ENCODE measurements around the gene ZNF334. TPM values are rescaled to one million over a fixed set of nuclear protein-coding genes. Genes with fewer than 3 reads are reported as not detected.

The ZNF334 gene
- total and polyA plus RNA-seq, 5 donors = 1.1 to 3.2 (median 1.3) TPM

DNA sequence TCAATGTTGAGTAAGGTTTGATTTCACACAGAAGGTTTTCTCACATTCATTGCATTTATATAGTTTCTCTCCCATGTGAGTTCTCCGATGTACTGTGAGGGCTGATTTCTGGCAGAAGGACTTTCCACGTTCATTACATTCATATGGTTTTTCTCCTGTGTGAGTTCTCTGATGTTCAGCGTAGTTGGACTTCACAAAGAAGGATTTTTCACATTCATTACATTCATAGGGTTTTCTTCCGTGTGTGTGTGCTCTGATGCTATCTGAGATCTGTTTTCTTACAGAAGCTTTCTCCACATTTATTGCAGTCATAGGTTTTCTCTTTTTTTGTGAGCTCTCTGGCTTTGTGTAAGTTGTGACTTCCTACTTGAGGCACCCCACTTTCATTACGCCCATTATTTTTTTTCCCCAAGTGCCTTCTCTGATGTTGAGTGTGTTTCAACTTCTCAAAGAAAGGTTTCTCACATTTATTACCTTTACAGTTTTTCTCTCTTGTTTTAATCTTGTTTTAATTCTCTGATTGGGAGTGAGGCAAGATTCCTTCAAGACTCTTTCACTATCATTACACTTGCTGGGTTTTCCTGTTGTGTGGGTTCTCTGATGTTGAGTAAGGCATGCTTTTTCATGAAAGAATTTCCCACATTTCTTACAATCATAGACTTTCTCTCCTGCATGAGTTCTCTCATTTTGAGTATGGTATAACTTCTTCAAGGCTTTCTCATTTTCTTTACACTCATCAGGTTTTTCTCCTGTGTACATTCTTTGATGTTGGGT is 56.9 kb downstream of the ZNF334 start:
- intact Hi-C loops (cut with DNase I) = no loop called here
- DNase-seq (no peak), ATAC-seq (no peak)
- Histone ChIP-seq H3K27ac (ENCODE audit: low read length) (no peak overlapping the region), H3K4me3 (ENCODE audit: low read length) (no peak overlapping the region), H3K9me3 (ENCODE audit: control insufficient read depth, low read length) (no peaks in the 10 kb centered on the region), H3K4me1 (ENCODE audit: control insufficient read depth, insufficient read depth, low read length) (peaks cover 3% of the 10 kb centered on the region), H3K27me3 (ENCODE audit: control insufficient read depth, insufficient read depth) (no peaks in the 10 kb centered on the region)
- 90% methylated on average over 5 of the region's 5 CpGs for WGBS

GRCh38 chr20:46455729-46456128 is 57.6 kb downstream of the ZNF334 start:
- DNase-seq = no peak
- H3K27me3 ChIP-seq (ENCODE audit: control insufficient read depth, insufficient read depth) = no peaks in the 10 kb centered on the region
- intact Hi-C loops (cut with DNase I) = no loop called here
- no peak overlapping the region for H3K27ac ChIP-seq (ENCODE audit: low read length)
- no peaks in the 10 kb centered on the region for H3K9me3 ChIP-seq (ENCODE audit: control insufficient read depth, low read length)
- 86% methylated on average over 2 of the region's 2 CpGs for WGBS
- no peak for ATAC-seq
- no peak overlapping the region for H3K4me3 ChIP-seq (ENCODE audit: low read length)
- H3K4me1 ChIP-seq (ENCODE audit: control insufficient read depth, insufficient read depth, low read length) = peaks cover 3% of the 10 kb centered on the region

Other genes with a start within 250 kb of the ZNF334 start
- gene CDH22, start 205.1 kb downstream of the ZNF334 start, total RNA-seq = 1 to 10 TPM; 1.6 to 7.0 (median 4.1) TPM
- 4.0 TPM for gene CDH22, start 205.1 kb downstream of the ZNF334 start, polyA plus RNA-seq
- gene ELMO2, start 106.9 kb downstream of the ZNF334 start, total RNA-seq = 10 to 100 TPM; 29.0 to 40.2 (median 35.0) TPM
- gene ELMO2, start 106.9 kb downstream of the ZNF334 start, polyA plus RNA-seq = 20.7 TPM
- gene OCSTAMP, start 37.1 kb upstream of the ZNF334 start, total RNA-seq = not detected
- gene OCSTAMP, start 37.1 kb upstream of the ZNF334 start, polyA plus RNA-seq = not detected
- 1 to 10 TPM in 1 of 4 donors, under 1 TPM in 3; 0.35 to 1.5 (median 0.51) TPM for gene SLC13A3, start 137.9 kb upstream of the ZNF334 start, total RNA-seq
- gene SLC13A3, start 137.9 kb upstream of the ZNF334 start, polyA plus RNA-seq = 0.50 TPM
- gene TP53RK, start 175.9 kb upstream of the ZNF334 start, total RNA-seq = 1 to 10 TPM; 8.5 to 9.9 (median 9.3) TPM
- 6.8 TPM for gene TP53RK, start 175.9 kb upstream of the ZNF334 start, polyA plus RNA-seq
- gene SLC2A10, start 196.1 kb upstream of the ZNF334 start, total RNA-seq = 1 to 10 TPM; 6.7 to 8.5 (median 7.6) TPM
- gene SLC2A10, start 196.1 kb upstream of the ZNF334 start, polyA plus RNA-seq = 4.6 TPM